ENCODE measurements around the gene HMCN1. TPM values are rescaled to one million over a fixed set of nuclear protein-coding genes. Genes with fewer than 3 reads are reported as not detected.
"Not testable (repeated sequence)": the region's sequence is repeated elsewhere in the genome, so short reads cannot be mapped to it uniquely, and the experiment has no call there.

Gene HMCN1
- polyA plus RNA-seq, 2 donors, result 0.83 to 1.9 TPM

DNA sequence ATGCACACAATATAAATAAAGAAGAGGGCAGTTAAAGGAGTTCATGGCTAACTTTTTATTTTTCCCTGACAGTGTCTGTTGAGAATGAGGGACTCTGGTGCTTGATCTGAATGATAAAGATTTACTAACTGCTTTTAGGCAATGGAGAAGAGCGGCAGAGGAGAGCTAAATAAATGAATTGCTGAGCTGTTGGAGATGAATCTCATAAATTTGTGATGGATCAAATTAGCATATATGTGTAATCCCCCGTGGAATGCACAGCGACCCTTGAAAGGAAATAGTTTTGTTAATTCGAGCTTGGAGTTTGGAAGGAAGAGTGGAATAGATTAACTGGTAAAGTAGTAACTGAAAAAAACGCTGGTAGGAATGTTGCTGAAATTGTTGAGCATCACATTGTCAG is 40.2 kb downstream of the HMCN1 start:
- no peaks in the 10 kb centered on the region for H3K9me3 ChIP-seq (ENCODE audit: control insufficient read depth in 2 of 2, insufficient read depth in 1 of 2, low read depth in 1 of 2, low read length in 1 of 2)
- H3K4me1 ChIP-seq (ENCODE audit: control insufficient read depth in 2 of 2, insufficient read depth in 2 of 2, low read length in 1 of 2), result no peaks in the 10 kb centered on the region
- no peaks in the 10 kb centered on the region for H3K36me3 ChIP-seq (ENCODE audit: control insufficient read depth in 2 of 2, insufficient read depth in 2 of 2, low read length in 1 of 2)
- no peak overlapping the region for H3K27ac ChIP-seq (ENCODE audit: low read depth in 2 of 2, low read length in 1 of 2)
- no peaks in the 10 kb centered on the region for H3K27me3 ChIP-seq (ENCODE audit: control insufficient read depth in 1 of 2, insufficient read depth in 2 of 2, low read length in 2 of 2)
- no peak overlapping the region for H3K4me3 ChIP-seq (ENCODE audit: low read depth in 1 of 2, low read length in 2 of 2)
- 60 to 63% methylated on average over 5 of the region's 5 CpGs for WGBS, 2 donors

DNA sequence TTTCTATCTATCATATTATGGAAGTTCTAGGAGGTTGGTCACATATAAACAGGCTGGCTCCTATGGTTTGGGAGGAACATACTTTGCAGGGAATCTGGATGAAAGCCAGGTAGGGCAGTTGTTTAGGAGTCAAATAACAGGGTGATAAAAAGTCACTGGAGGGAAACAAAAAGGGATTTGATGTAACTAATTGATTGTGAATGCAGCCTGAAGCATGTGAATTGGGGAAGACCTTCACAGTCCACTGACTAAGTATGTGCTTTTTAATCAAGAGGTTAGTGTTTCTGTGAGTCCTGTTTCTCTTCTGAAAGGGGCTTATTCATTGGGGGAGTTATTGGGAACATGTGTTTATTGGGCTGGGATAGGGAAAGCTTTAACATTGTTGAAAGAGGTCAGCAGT is 41.3 kb downstream of the HMCN1 start:
- Histone ChIP-seq H3K9me3 (ENCODE audit: control insufficient read depth in 2 of 2, insufficient read depth in 1 of 2, low read depth in 1 of 2, low read length in 1 of 2) (no peaks in the 10 kb centered on the region), H3K4me1 (ENCODE audit: control insufficient read depth in 2 of 2, insufficient read depth in 2 of 2, low read length in 1 of 2) (no peaks in the 10 kb centered on the region), H3K27me3 (ENCODE audit: control insufficient read depth in 1 of 2, insufficient read depth in 2 of 2, low read length in 2 of 2) (no peaks in the 10 kb centered on the region)

DNA sequence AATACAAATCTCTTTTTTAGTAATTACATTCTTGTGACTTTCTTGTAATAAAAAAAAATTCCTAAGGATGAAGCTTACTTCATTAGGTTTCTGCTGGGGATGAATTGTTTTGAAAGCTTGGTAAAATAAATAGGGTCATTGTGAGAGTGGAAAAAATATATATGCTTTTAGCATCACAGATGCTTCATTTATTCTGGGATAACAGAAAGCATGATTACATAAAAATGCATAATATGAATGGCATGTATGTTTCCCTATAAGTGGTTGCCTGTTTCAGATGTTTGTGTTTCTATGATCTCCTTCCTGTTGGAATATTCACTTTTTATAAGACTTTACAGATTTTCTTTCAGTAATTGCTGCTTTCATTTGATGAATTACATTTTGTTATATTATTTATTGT is 42.3 kb downstream of the HMCN1 start:
- H3K4me1 ChIP-seq (ENCODE audit: control insufficient read depth in 2 of 2, insufficient read depth in 2 of 2, low read length in 1 of 2), result no peaks in the 10 kb centered on the region
- H3K9me3 ChIP-seq (ENCODE audit: control insufficient read depth in 2 of 2, insufficient read depth in 1 of 2, low read depth in 1 of 2, low read length in 1 of 2), result no peaks in the 10 kb centered on the region
- H3K27me3 ChIP-seq (ENCODE audit: control insufficient read depth in 1 of 2, insufficient read depth in 2 of 2, low read length in 2 of 2), result no peaks in the 10 kb centered on the region
- no peak overlapping the region for H3K27ac ChIP-seq (ENCODE audit: low read depth in 2 of 2, low read length in 1 of 2)
- H3K36me3 ChIP-seq (ENCODE audit: control insufficient read depth in 2 of 2, insufficient read depth in 2 of 2, low read length in 1 of 2), result no peaks in the 10 kb centered on the region
- H3K4me3 ChIP-seq (ENCODE audit: low read depth in 1 of 2, low read length in 2 of 2), result no peak overlapping the region

More for the DNA sequence above, 41.3 kb downstream of the HMCN1 start:
- Histone ChIP-seq H3K36me3 (ENCODE audit: control insufficient read depth in 2 of 2, insufficient read depth in 2 of 2, low read length in 1 of 2) (no peaks in the 10 kb centered on the region), H3K4me3 (ENCODE audit: low read depth in 1 of 2, low read length in 2 of 2) (no peak overlapping the region), H3K27ac (ENCODE audit: low read depth in 2 of 2, low read length in 1 of 2) (no peak overlapping the region)

GRCh38 chr1:185783860-185784259 is 49.7 kb downstream of the HMCN1 start:
- not testable (repeated sequence) for H3K36me3 ChIP-seq (ENCODE audit: control insufficient read depth in 2 of 2, insufficient read depth in 2 of 2, low read length in 1 of 2); H3K27me3 ChIP-seq (ENCODE audit: control insufficient read depth in 1 of 2, insufficient read depth in 2 of 2, low read length in 2 of 2); H3K4me1 ChIP-seq (ENCODE audit: control insufficient read depth in 2 of 2, insufficient read depth in 2 of 2, low read length in 1 of 2); H3K27ac ChIP-seq (ENCODE audit: low read depth in 2 of 2, low read length in 1 of 2); H3K4me3 ChIP-seq (ENCODE audit: low read depth in 1 of 2, low read length in 2 of 2); H3K9me3 ChIP-seq (ENCODE audit: control insufficient read depth in 2 of 2, insufficient read depth in 1 of 2, low read depth in 1 of 2, low read length in 1 of 2)
- WGBS, 2 donors, result 85 to 91% methylated on average over 10 of the region's 10 CpGs

DNA sequence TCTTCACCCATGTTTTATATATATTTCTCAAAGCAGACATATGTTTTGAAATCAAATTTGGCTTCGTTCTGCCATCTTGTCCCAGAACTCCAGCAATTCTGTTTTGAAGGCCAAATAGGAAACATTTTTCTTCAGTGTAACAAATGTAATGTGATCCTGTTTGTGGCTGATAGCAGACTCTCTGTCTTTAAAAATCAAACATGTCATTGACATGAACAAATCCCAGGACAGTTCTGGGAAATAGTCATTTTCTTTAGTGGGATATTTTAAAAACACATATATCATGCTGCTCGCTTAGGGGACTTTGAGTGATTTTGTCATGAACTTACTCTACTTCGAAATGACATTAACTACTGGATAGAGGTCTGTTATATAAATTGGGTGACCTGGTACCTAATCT is 51.4 kb downstream of the HMCN1 start:
- no peaks in the 10 kb centered on the region for H3K4me1 ChIP-seq (ENCODE audit: control insufficient read depth in 2 of 2, insufficient read depth in 2 of 2, low read length in 1 of 2)
- H3K9me3 ChIP-seq (ENCODE audit: control insufficient read depth in 2 of 2, insufficient read depth in 1 of 2, low read depth in 1 of 2, low read length in 1 of 2), result peaks cover 0 to 2% of the 10 kb centered on the region in 2 donors
- 84 to 89% methylated on average over 3 of the region's 3 CpGs for WGBS, 2 donors

DNA sequence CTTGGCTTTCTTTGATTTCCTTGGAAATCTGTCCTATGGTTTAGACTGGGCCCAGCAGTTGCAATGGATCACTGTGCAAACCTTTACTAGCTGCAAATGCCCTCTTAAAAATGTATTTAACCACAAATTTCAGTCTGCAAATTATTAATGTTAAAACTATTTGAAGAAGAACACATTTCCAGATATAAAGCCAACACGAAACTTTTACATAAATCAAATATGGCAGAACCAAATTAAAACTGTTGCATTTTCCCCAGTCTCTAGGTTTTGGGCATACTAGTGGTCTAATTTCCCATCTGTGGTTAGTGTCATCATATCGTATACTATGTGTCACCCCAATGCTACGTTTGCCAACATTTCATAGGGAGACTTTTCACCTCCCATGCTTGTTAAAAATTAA is 52.3 kb downstream of the HMCN1 start:
- WGBS, 2 donors, result 84 to 89% methylated on average over 3 of the region's 3 CpGs
- no peaks in the 10 kb centered on the region for H3K27me3 ChIP-seq (ENCODE audit: control insufficient read depth in 1 of 2, insufficient read depth in 2 of 2, low read length in 2 of 2)
- no peaks in the 10 kb centered on the region for H3K36me3 ChIP-seq (ENCODE audit: control insufficient read depth in 2 of 2, insufficient read depth in 2 of 2, low read length in 1 of 2)
- no peak overlapping the region for H3K4me3 ChIP-seq (ENCODE audit: low read depth in 1 of 2, low read length in 2 of 2)
- no peaks in the 10 kb centered on the region for H3K4me1 ChIP-seq (ENCODE audit: control insufficient read depth in 2 of 2, insufficient read depth in 2 of 2, low read length in 1 of 2)
- no peak overlapping the region for H3K27ac ChIP-seq (ENCODE audit: low read depth in 2 of 2, low read length in 1 of 2)
- H3K9me3 ChIP-seq (ENCODE audit: control insufficient read depth in 2 of 2, insufficient read depth in 1 of 2, low read depth in 1 of 2, low read length in 1 of 2), result peaks cover 0 to 2% of the 10 kb centered on the region in 2 donors

More for the DNA sequence above, 51.4 kb downstream of the HMCN1 start:
- H3K27me3 ChIP-seq (ENCODE audit: control insufficient read depth in 1 of 2, insufficient read depth in 2 of 2, low read length in 2 of 2), result no peaks in the 10 kb centered on the region
- no peak overlapping the region for H3K27ac ChIP-seq (ENCODE audit: low read depth in 2 of 2, low read length in 1 of 2)
- H3K4me3 ChIP-seq (ENCODE audit: low read depth in 1 of 2, low read length in 2 of 2), result no peak overlapping the region
- no peaks in the 10 kb centered on the region for H3K36me3 ChIP-seq (ENCODE audit: control insufficient read depth in 2 of 2, insufficient read depth in 2 of 2, low read length in 1 of 2)

GRCh38 chr1:185787238-185787637 is 53.0 kb downstream of the HMCN1 start:
- WGBS, 2 donors, result 76 to 86% methylated on average over 2 of the region's 2 CpGs
- no peak overlapping the region for H3K27ac ChIP-seq (ENCODE audit: low read depth in 2 of 2, low read length in 1 of 2)
- no peaks in the 10 kb centered on the region for H3K36me3 ChIP-seq (ENCODE audit: control insufficient read depth in 2 of 2, insufficient read depth in 2 of 2, low read length in 1 of 2)
- H3K4me3 ChIP-seq (ENCODE audit: low read depth in 1 of 2, low read length in 2 of 2), result no peak overlapping the region
- no peaks in the 10 kb centered on the region for H3K27me3 ChIP-seq (ENCODE audit: control insufficient read depth in 1 of 2, insufficient read depth in 2 of 2, low read length in 2 of 2)
- peaks cover 0 to 2% of the 10 kb centered on the region in 2 donors for H3K9me3 ChIP-seq (ENCODE audit: control insufficient read depth in 2 of 2, insufficient read depth in 1 of 2, low read depth in 1 of 2, low read length in 1 of 2)
- H3K4me1 ChIP-seq (ENCODE audit: control insufficient read depth in 2 of 2, insufficient read depth in 2 of 2, low read length in 1 of 2), result no peaks in the 10 kb centered on the region

DNA sequence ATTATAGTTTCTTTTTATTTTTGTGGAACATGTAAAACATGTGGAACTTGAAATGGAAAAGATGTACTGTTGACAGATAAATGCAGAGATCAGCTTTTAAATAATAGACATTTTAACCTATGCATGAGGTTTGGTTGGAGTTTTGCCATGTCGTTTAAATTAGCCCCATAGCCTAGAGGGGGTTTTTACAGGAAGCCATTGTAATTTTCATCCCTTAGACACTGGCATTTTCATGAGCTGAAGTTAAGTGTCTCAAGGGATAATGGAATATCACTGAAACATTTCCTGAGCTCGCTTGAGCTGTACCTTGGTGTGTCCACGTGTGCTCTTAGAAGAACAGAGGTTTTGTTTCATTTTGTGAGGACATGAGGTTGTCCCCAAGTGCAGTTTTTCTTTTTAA is 54.2 kb downstream of the HMCN1 start:
- no peak overlapping the region for H3K4me3 ChIP-seq (ENCODE audit: low read depth in 1 of 2, low read length in 2 of 2)
- no peak overlapping the region for H3K27ac ChIP-seq (ENCODE audit: low read depth in 2 of 2, low read length in 1 of 2)
- peaks cover 0 to 2% of the 10 kb centered on the region in 2 donors for H3K9me3 ChIP-seq (ENCODE audit: control insufficient read depth in 2 of 2, insufficient read depth in 1 of 2, low read depth in 1 of 2, low read length in 1 of 2)
- no peaks in the 10 kb centered on the region for H3K36me3 ChIP-seq (ENCODE audit: control insufficient read depth in 2 of 2, insufficient read depth in 2 of 2, low read length in 1 of 2)
- no peaks in the 10 kb centered on the region for H3K27me3 ChIP-seq (ENCODE audit: control insufficient read depth in 1 of 2, insufficient read depth in 2 of 2, low read length in 2 of 2)
- WGBS, 2 donors, result 73 to 75% methylated on average over 3 of the region's 3 CpGs
- H3K4me1 ChIP-seq (ENCODE audit: control insufficient read depth in 2 of 2, insufficient read depth in 2 of 2, low read length in 1 of 2), result no peaks in the 10 kb centered on the region

GRCh38 chr1:185789501-185790193 is 55.5 kb downstream of the HMCN1 start:
- H3K9me3 ChIP-seq (ENCODE audit: control insufficient read depth in 2 of 2, insufficient read depth in 1 of 2, low read depth in 1 of 2, low read length in 1 of 2), result no peaks in the 10 kb centered on the region
- 70 to 83% methylated on average over 2 of the region's 2 CpGs for WGBS, 2 donors
- H3K27ac ChIP-seq (ENCODE audit: low read depth in 2 of 2, low read length in 1 of 2), result no peak overlapping the region
- H3K27me3 ChIP-seq (ENCODE audit: control insufficient read depth in 1 of 2, insufficient read depth in 2 of 2, low read length in 2 of 2), result no peaks in the 10 kb centered on the region
- H3K4me3 ChIP-seq (ENCODE audit: low read depth in 1 of 2, low read length in 2 of 2), result no peak overlapping the region
- H3K4me1 ChIP-seq (ENCODE audit: control insufficient read depth in 2 of 2, insufficient read depth in 2 of 2, low read length in 1 of 2), result no peaks in the 10 kb centered on the region
- no peaks in the 10 kb centered on the region for H3K36me3 ChIP-seq (ENCODE audit: control insufficient read depth in 2 of 2, insufficient read depth in 2 of 2, low read length in 1 of 2)

GRCh38 chr1:185790194-185790735 is 56.1 kb downstream of the HMCN1 start:
- no peaks in the 10 kb centered on the region for H3K9me3 ChIP-seq (ENCODE audit: control insufficient read depth in 2 of 2, insufficient read depth in 1 of 2, low read depth in 1 of 2, low read length in 1 of 2)
- no peaks in the 10 kb centered on the region for H3K4me1 ChIP-seq (ENCODE audit: control insufficient read depth in 2 of 2, insufficient read depth in 2 of 2, low read length in 1 of 2)
- 16 to 18% methylated on average over 2 of the region's 2 CpGs for WGBS, 2 donors
- H3K27ac ChIP-seq (ENCODE audit: low read depth in 2 of 2, low read length in 1 of 2), result no peak overlapping the region
- no peak overlapping the region for H3K4me3 ChIP-seq (ENCODE audit: low read depth in 1 of 2, low read length in 2 of 2)
- no peaks in the 10 kb centered on the region for H3K27me3 ChIP-seq (ENCODE audit: control insufficient read depth in 1 of 2, insufficient read depth in 2 of 2, low read length in 2 of 2)
- no peaks in the 10 kb centered on the region for H3K36me3 ChIP-seq (ENCODE audit: control insufficient read depth in 2 of 2, insufficient read depth in 2 of 2, low read length in 1 of 2)
